ENCODE measurements around the gene PLPP4.

Gene PLPP4

GRCh38 chr10:120507175-120507574 lies 50.1 kb downstream of the PLPP4 start:
- Histone ChIP-seq H3K27ac (no peak overlapping the region), H4K20me1 (ENCODE audit: insufficient read depth) (no peaks in the 10 kb centered on the region), H3K27me3 (ENCODE audit: insufficient read depth, low read depth) (no peaks in the 10 kb centered on the region), H3K4me3 (IDR thresholded peaks at IDR 0.05; ENCODE audit: insufficient read depth, low read depth, low read length) (no peak overlapping the region), H3K4me1 (ENCODE audit: low read depth, poor library complexity, severe bottlenecking) (no peaks in the 10 kb centered on the region), H2AFZ (ENCODE audit: low read depth) (no peak overlapping the region), H3K79me2 (ENCODE audit: insufficient read depth, low read depth) (no peaks in the 10 kb centered on the region), H3K36me3 (ENCODE audit: insufficient read depth) (no peaks in the 10 kb centered on the region), H3K9ac (no peak overlapping the region), H3K4me2 (no peak overlapping the region)
- TF ChIP-seq, protein P1, sequence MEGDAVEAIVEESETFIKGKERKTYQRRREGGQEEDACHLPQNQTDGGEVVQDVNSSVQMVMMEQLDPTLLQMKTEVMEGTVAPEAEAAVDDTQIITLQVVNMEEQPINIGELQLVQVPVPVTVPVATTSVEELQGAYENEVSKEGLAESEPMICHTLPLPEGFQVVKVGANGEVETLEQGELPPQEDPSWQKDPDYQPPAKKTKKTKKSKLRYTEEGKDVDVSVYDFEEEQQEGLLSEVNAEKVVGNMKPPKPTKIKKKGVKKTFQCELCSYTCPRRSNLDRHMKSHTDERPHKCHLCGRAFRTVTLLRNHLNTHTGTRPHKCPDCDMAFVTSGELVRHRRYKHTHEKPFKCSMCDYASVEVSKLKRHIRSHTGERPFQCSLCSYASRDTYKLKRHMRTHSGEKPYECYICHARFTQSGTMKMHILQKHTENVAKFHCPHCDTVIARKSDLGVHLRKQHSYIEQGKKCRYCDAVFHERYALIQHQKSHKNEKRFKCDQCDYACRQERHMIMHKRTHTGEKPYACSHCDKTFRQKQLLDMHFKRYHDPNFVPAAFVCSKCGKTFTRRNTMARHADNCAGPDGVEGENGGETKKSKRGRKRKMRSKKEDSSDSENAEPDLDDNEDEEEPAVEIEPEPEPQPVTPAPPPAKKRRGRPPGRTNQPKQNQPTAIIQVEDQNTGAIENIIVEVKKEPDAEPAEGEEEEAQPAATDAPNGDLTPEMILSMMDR (conservative IDR thresholded peaks at IDR 0.05; ENCODE audit: low read depth, low read length): no peak

GRCh38 chr10:120507651-120508050 lies 50.6 kb downstream of the PLPP4 start:
- Histone ChIP-seq H3K27me3 (ENCODE audit: insufficient read depth, low read depth) (no peaks in the 10 kb centered on the region), H3K79me2 (ENCODE audit: insufficient read depth, low read depth) (no peaks in the 10 kb centered on the region), H3K27ac (no peak overlapping the region), H3K9ac (no peak overlapping the region), H3K4me3 (IDR thresholded peaks at IDR 0.05; ENCODE audit: insufficient read depth, low read depth, low read length) (no peak overlapping the region), H3K4me2 (no peak overlapping the region), H4K20me1 (ENCODE audit: insufficient read depth) (no peaks in the 10 kb centered on the region), H3K4me1 (ENCODE audit: low read depth, poor library complexity, severe bottlenecking) (no peaks in the 10 kb centered on the region), H3K36me3 (ENCODE audit: insufficient read depth) (no peaks in the 10 kb centered on the region), H2AFZ (ENCODE audit: low read depth) (no peak overlapping the region)
- TF ChIP-seq, protein P1 (conservative IDR thresholded peaks at IDR 0.05; ENCODE audit: low read depth, low read length): no peak

DNA sequence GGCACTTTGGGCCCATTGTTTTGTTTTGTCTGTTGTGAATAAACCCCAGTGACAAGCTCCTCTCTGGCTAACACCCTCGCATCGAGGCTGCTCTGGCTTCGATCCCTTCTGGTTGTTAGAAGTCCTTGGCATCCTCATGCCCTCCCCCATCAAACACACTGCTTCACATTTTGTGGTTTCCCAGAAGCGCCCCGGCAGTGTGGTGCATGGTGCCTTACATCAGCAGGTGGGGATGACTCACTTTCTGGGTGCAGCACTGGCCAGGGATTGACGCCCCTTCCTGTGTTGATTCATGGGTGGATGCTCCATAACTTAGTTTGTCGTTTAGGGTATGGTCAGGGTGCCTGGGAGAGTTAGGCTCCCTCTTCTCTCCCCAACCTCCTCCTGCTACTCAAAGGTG lies 51.4 kb downstream of the PLPP4 start:
- TF ChIP-seq, protein P1 (conservative IDR thresholded peaks at IDR 0.05; ENCODE audit: low read depth, low read length): no peak
- Histone ChIP-seq H4K20me1 (ENCODE audit: insufficient read depth) (no peaks in the 10 kb centered on the region), H3K27ac (no peak overlapping the region), H3K36me3 (ENCODE audit: insufficient read depth) (no peaks in the 10 kb centered on the region), H3K4me2 (no peak overlapping the region), H3K4me3 (IDR thresholded peaks at IDR 0.05; ENCODE audit: insufficient read depth, low read depth, low read length) (no peak overlapping the region), H3K79me2 (ENCODE audit: insufficient read depth, low read depth) (no peaks in the 10 kb centered on the region), H3K9ac (no peak overlapping the region), H2AFZ (ENCODE audit: low read depth) (no peak overlapping the region), H3K27me3 (ENCODE audit: insufficient read depth, low read depth) (no peaks in the 10 kb centered on the region), H3K4me1 (ENCODE audit: low read depth, poor library complexity, severe bottlenecking) (no peaks in the 10 kb centered on the region)

DNA sequence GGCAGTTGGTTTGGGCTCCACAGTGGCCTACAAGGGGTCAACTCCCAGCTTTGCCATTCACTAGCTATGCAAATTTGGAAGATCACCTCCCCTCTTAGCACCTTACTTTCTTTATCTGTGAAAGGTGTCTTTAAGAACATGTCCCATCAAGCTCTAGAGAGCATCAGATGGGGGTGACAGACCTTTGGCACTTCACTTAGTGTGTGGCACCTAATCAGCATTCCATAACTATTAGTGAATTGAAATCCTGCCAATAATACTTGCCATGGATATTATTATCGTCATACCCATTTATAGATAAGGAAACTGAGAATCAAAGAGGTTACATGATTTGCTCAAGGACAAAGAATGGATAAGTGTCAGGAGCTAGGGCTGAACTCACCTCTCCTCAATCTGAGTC lies 51.9 kb downstream of the PLPP4 start:
- H3K9ac ChIP-seq: no peak overlapping the region
- no peak overlapping the region for H3K4me2 ChIP-seq
- H3K27me3 ChIP-seq (ENCODE audit: insufficient read depth, low read depth): no peaks in the 10 kb centered on the region
- H3K4me3 ChIP-seq (IDR thresholded peaks at IDR 0.05; ENCODE audit: insufficient read depth, low read depth, low read length): no peak overlapping the region
- H3K27ac ChIP-seq: no peak overlapping the region
- no peaks in the 10 kb centered on the region for H3K79me2 ChIP-seq (ENCODE audit: insufficient read depth, low read depth)
- H2AFZ ChIP-seq (ENCODE audit: low read depth): no peak overlapping the region
- no peaks in the 10 kb centered on the region for H4K20me1 ChIP-seq (ENCODE audit: insufficient read depth)
- no peaks in the 10 kb centered on the region for H3K4me1 ChIP-seq (ENCODE audit: low read depth, poor library complexity, severe bottlenecking)
- no peaks in the 10 kb centered on the region for H3K36me3 ChIP-seq (ENCODE audit: insufficient read depth)
- TF ChIP-seq, protein P1 (conservative IDR thresholded peaks at IDR 0.05; ENCODE audit: low read depth, low read length): no peak
